ENCODE measurements around the gene HOXA3. TPM values are rescaled to one million over a fixed set of nuclear protein-coding genes. Genes with fewer than 3 reads are reported as not detected.

HOXA3 gene
- total RNA-seq, 1 donor from 2014 or later = not detected

- intact Hi-C loops (cut with micrococcal nuclease) = no loop called here
Measured at GRCh38 chr7:27117887-27118491, 34.4 kb downstream of the HOXA3 start.

GRCh38 chr7:27116962-27117886 lies 35.2 kb downstream of the HOXA3 start:
- intact Hi-C loops (cut with micrococcal nuclease) = no loop called here

GRCh38 chr7:27116031-27116961 lies 36.1 kb downstream of the HOXA3 start:
- intact Hi-C loops (cut with micrococcal nuclease) = no loop called here

GRCh38 chr7:27115221-27116026 lies 37.0 kb downstream of the HOXA3 start:
- intact Hi-C loops (cut with micrococcal nuclease) = no loop called here

- intact Hi-C loops (cut with micrococcal nuclease) = no loop called here
Measured at GRCh38 chr7:27114881-27115220, 37.5 kb downstream of the HOXA3 start.

- intact Hi-C loops (cut with micrococcal nuclease) = no loop called here
Measured at GRCh38 chr7:27113991-27114769, 38.2 kb downstream of the HOXA3 start.

- intact Hi-C loops (cut with micrococcal nuclease) = no loop called here
Measured at GRCh38 chr7:27112955-27113949, 39.1 kb downstream of the HOXA3 start.

GRCh38 chr7:27112361-27112760 lies 40.0 kb downstream of the HOXA3 start:
- intact Hi-C loops (cut with micrococcal nuclease) = no loop called here

GRCh38 chr7:27111751-27112277 lies 40.6 kb downstream of the HOXA3 start:
- intact Hi-C loops (cut with micrococcal nuclease) = no loop called here

- intact Hi-C loops (cut with micrococcal nuclease) = no loop called here
Measured at GRCh38 chr7:27111042-27111750, 41.2 kb downstream of the HOXA3 start.

GRCh38 chr7:27110186-27111031 lies 42.0 kb downstream of the HOXA3 start:
- intact Hi-C loops (cut with micrococcal nuclease) = no loop called here

- intact Hi-C loops (cut with micrococcal nuclease) = no loop called here
Measured at GRCh38 chr7:27109466-27110185, 42.8 kb downstream of the HOXA3 start.

- intact Hi-C loops (cut with micrococcal nuclease) = no loop called here
Measured at GRCh38 chr7:27108390-27109127, 43.8 kb downstream of the HOXA3 start.

- intact Hi-C loops (cut with micrococcal nuclease) = no loop called here
Measured at GRCh38 chr7:27107391-27108381, 44.7 kb downstream of the HOXA3 start.

- intact Hi-C loops (cut with micrococcal nuclease) = no loop called here
Measured at GRCh38 chr7:27106901-27107240, 45.5 kb downstream of the HOXA3 start.

All from T-helper 1 cell treated with Interleukin-12 subunit alpha and Interleukin-12 subunit beta and Interleukin-4 antibody, amounts not matched to agents 30 ng/mL and 1 ng/mL, for 36 hours (primary cell).